ENCODE data around the gene SLC38A5.

DNA sequence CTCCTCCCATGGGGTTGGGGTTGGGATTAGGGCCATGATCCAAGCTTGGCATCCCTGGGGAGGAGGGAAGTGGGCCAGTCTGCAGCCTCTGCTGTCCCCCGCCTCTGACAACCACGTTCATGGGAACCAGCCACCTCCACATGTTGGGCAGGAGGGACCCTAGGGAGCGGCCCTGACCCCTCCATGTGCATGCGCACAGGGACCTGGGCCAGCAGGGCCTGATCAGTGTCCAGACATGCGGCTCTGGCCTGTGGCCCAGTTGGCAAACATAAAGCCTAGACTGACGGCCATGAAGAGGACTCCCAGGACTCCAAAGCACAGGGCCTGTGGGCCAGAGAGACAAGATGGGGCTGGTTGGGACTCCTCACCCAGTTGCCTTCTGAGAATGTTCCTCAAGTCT lies 11.3 kb downstream of the SLC38A5 start:
- TF ChIP-seq, protein P1, sequence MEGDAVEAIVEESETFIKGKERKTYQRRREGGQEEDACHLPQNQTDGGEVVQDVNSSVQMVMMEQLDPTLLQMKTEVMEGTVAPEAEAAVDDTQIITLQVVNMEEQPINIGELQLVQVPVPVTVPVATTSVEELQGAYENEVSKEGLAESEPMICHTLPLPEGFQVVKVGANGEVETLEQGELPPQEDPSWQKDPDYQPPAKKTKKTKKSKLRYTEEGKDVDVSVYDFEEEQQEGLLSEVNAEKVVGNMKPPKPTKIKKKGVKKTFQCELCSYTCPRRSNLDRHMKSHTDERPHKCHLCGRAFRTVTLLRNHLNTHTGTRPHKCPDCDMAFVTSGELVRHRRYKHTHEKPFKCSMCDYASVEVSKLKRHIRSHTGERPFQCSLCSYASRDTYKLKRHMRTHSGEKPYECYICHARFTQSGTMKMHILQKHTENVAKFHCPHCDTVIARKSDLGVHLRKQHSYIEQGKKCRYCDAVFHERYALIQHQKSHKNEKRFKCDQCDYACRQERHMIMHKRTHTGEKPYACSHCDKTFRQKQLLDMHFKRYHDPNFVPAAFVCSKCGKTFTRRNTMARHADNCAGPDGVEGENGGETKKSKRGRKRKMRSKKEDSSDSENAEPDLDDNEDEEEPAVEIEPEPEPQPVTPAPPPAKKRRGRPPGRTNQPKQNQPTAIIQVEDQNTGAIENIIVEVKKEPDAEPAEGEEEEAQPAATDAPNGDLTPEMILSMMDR (conservative IDR thresholded peaks at IDR 0.05; ENCODE audit: low read length) = no peak
- TF ChIP-seq EZH2phosphoT487 (IDR thresholded peaks at IDR 0.05; ENCODE audit: borderline replicate concordance) = no peak
